Liver (tissue), 9 donors: ENCODE measurements around the gene SERINC3. TPM values are rescaled to one million over a fixed set of nuclear protein-coding genes. Genes with fewer than 3 reads are reported as not detected.
A peak's percentile ranks its signal among the peaks of the same experiment; 100 is the strongest.

ENCODE experiments used
- DNase-seq: peaks from one replicate; pipeline ENCODE4 v3.0.0-alpha.2; 2017; ENCODE audit warnings: low spot score
- H3K27ac ChIP-seq, 2 donors: one replicate each; pipeline ENCODE4 v1.7.0; 2013; ENCODE audit warnings: inconsistent platforms in 2 of 2, low read length in 2 of 2, control low read depth in 1 of 2, low read depth in 1 of 2, mild to moderate bottlenecking in 1 of 2
- H3K27me3 ChIP-seq, 4 donors: one replicate each; pipeline versions ENCODE4 v1.6.1 to v1.7.0; 2013; ENCODE audit warnings: low read length in 3 of 4, inconsistent platforms in 1 of 4, mild to moderate bottlenecking in 1 of 4, moderate library complexity in 1 of 4; ENCODE audit not compliant: control insufficient read depth in 4 of 4, insufficient read depth in 4 of 4
- H3K36me3 ChIP-seq, 4 donors: one replicate each; pipeline versions ENCODE4 v1.6.1 to v1.7.0; 2013; ENCODE audit warnings: low read length in 3 of 4, mild to moderate bottlenecking in 3 of 4, low read depth in 1 of 4, moderate library complexity in 1 of 4; ENCODE audit not compliant: control insufficient read depth in 4 of 4, insufficient read depth in 3 of 4
- H3K4me1 ChIP-seq, 4 donors: one replicate each; pipeline versions ENCODE4 v1.6.1 to v1.7.0; 2013; ENCODE audit warnings: low read length in 3 of 4, mild to moderate bottlenecking in 3 of 4, moderate library complexity in 1 of 4; ENCODE audit not compliant: control insufficient read depth in 4 of 4, insufficient read depth in 4 of 4
- H3K4me3 ChIP-seq, 3 donors: one replicate each; pipeline versions ENCODE4 v1.6.1 to v1.7.0; 2013; ENCODE audit warnings: low read length in 3 of 3, control low read depth in 1 of 3, low read depth in 1 of 3, mild to moderate bottlenecking in 1 of 3
- H3K9ac ChIP-seq, 2 donors: one replicate each; pipeline ENCODE4 v1.7.0; 2013; ENCODE audit warnings: low read length in 2 of 2, mild to moderate bottlenecking in 2 of 2, moderate library complexity in 2 of 2, control low read depth in 1 of 2, low read depth in 1 of 2
- H3K9me3 ChIP-seq, 4 donors: one replicate each; pipeline versions ENCODE4 v1.6.1 to v1.7.0; 2013; ENCODE audit warnings: low read length in 3 of 4; ENCODE audit not compliant: control insufficient read depth in 4 of 4
- FOXA2 ChIP-seq: IDR thresholded peaks from 2 replicates; pipeline ENCODE4 v1.6.1; 2016; ENCODE audit warnings: antibody characterized with exemption
- GABPA ChIP-seq, 2 donors: IDR thresholded peaks in 1 of 2; conservative IDR thresholded peaks in 1 of 2; 2 replicates each; pipeline ENCODE4 v1.6.1; 2016; ENCODE audit warnings: antibody characterized with exemption in 2 of 2, mild to moderate bottlenecking in 1 of 2, moderate library complexity in 1 of 2
- HNF4A ChIP-seq, 2 donors: conservative IDR thresholded peaks; 2 replicates each; pipeline ENCODE4 v1.6.1; 2016; ENCODE audit warnings: antibody characterized with exemption in 2 of 2, mild to moderate bottlenecking in 2 of 2
- JUND ChIP-seq, 2 donors: IDR thresholded peaks; 2 replicates each; pipeline ENCODE4 v1.6.1; 2016; ENCODE audit warnings: antibody characterized with exemption in 2 of 2
- NR2F2 ChIP-seq: IDR thresholded peaks from 2 replicates; pipeline ENCODE4 v1.6.1; 2016; ENCODE audit warnings: antibody characterized with exemption
- RAD21 ChIP-seq, 2 donors: IDR thresholded peaks; 2 replicates each; pipeline ENCODE4 v1.6.1; 2016; ENCODE audit warnings: antibody characterized with exemption in 2 of 2, mild to moderate bottlenecking in 2 of 2
- RXRA ChIP-seq, 2 donors: IDR thresholded peaks; 2 replicates each; pipeline ENCODE4 v1.6.1; 2017 to 2018; ENCODE audit warnings: antibody characterized with exemption in 2 of 2, mild to moderate bottlenecking in 1 of 2
- SP1 ChIP-seq: IDR thresholded peaks from 2 replicates; pipeline ENCODE4 v1.6.1; 2018; ENCODE audit warnings: antibody characterized with exemption, mild to moderate bottlenecking
- TAF1 ChIP-seq: conservative IDR thresholded peaks from 2 replicates; pipeline ENCODE4 v1.6.1; 2016; ENCODE audit warnings: antibody characterized with exemption, mild to moderate bottlenecking
- YY1 ChIP-seq: IDR thresholded peaks from 2 replicates; pipeline ENCODE4 v1.6.1; 2016; ENCODE audit warnings: antibody characterized with exemption, mild to moderate bottlenecking
- WGBS: extraction: QIAGEN DNeasy Blood & Tissue Kit; methylation state at CpG from one replicate; pipeline ENCODE4 v1.1.7; 2013; 5-methylcytosine and 5-hydroxymethylcytosine counted together
- polyA plus RNA-seq, 2 donors: library from polyadenylated mRNA; stranded (reverse) in 1 of 2; unstranded in 1 of 2; fragments of 200-250 nt in 1 of 2; fragments of >200 nt in 1 of 2; fragmentation: Nextera tagmentation in 1 of 2; extraction: Ambion mirVana in 1 of 2; gene quantifications; one replicate each; pipeline versions ENCODE4 v1.2.1 to v1.2.3, GENCODE V29; 2013 to 2015
- total RNA-seq, 2 donors: library from RNA; depleted of rRNA; stranded (reverse); fragments of >200 nt; gene quantifications; one replicate each; pipeline ENCODE4 v1.2.3, GENCODE V29; 2014
- TF ChIP-seq, protein P1 (sequence below): fragments of 150-350 bp; IDR thresholded peaks from 2 replicates; pipeline ENCODE4 v1.5.1; 2017; ENCODE audit warnings: improper control_type of control experiment, low read depth, low read length; ENCODE audit not compliant: missing input control
- TF ChIP-seq, protein P2 (sequence below): IDR thresholded peaks from 2 replicates; pipeline ENCODE4 v1.6.1; 2016; ENCODE audit warnings: antibody characterized with exemption
- TF ChIP-seq, protein P3 (sequence below): IDR thresholded peaks from 2 replicates; pipeline ENCODE4 v1.6.1; 2016; ENCODE audit warnings: antibody characterized with exemption, mild to moderate bottlenecking
- donor health status: healthy.
- donor health status: healthy.
- donor health status: healthy.
- donor health status: healthy.
- donor health status: healthy.

The SERINC3 gene
- total and polyA plus RNA-seq, 4 donors: 51.1 to 70.0 (median 58.5) TPM

DNA sequence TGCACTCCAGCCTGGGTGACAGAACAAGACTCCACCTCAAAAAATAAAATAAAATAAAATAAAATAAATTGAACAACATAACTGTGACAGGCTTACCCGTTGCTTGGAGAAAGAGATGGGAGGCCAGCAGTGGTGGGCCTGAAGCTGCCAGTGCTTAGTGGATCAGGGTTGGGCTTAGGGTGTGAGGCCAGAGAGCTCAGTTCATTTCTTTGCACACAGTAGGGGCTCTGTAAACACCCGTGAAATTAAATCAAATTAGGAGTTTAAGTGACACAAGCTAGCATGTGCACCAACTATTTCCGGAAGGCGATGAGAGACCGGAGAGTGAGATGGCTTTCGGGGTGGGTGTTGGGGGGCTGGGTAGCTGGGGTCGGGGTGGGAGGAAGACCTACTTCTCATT is 72.0 kb downstream of the SERINC3 start:
- H3K4me3 ChIP-seq: peak overlapping the region in 1 of 3 donors; percentile 82
- peaks cover 4 to 19% (median 12%) of the 10 kb centered on the region in 4 donors for H3K4me1 ChIP-seq
- no peak for DNase-seq
- H3K27me3 ChIP-seq: no peaks in the 10 kb centered on the region
- TF ChIP-seq JUND (IDR thresholded peaks at IDR 0.05) (no peak), RXRA (IDR thresholded peaks at IDR 0.05) (no peak), FOXA2 (no peak)
- TF ChIP-seq, protein P1, sequence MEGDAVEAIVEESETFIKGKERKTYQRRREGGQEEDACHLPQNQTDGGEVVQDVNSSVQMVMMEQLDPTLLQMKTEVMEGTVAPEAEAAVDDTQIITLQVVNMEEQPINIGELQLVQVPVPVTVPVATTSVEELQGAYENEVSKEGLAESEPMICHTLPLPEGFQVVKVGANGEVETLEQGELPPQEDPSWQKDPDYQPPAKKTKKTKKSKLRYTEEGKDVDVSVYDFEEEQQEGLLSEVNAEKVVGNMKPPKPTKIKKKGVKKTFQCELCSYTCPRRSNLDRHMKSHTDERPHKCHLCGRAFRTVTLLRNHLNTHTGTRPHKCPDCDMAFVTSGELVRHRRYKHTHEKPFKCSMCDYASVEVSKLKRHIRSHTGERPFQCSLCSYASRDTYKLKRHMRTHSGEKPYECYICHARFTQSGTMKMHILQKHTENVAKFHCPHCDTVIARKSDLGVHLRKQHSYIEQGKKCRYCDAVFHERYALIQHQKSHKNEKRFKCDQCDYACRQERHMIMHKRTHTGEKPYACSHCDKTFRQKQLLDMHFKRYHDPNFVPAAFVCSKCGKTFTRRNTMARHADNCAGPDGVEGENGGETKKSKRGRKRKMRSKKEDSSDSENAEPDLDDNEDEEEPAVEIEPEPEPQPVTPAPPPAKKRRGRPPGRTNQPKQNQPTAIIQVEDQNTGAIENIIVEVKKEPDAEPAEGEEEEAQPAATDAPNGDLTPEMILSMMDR: no peak
- TF ChIP-seq, protein P2, sequence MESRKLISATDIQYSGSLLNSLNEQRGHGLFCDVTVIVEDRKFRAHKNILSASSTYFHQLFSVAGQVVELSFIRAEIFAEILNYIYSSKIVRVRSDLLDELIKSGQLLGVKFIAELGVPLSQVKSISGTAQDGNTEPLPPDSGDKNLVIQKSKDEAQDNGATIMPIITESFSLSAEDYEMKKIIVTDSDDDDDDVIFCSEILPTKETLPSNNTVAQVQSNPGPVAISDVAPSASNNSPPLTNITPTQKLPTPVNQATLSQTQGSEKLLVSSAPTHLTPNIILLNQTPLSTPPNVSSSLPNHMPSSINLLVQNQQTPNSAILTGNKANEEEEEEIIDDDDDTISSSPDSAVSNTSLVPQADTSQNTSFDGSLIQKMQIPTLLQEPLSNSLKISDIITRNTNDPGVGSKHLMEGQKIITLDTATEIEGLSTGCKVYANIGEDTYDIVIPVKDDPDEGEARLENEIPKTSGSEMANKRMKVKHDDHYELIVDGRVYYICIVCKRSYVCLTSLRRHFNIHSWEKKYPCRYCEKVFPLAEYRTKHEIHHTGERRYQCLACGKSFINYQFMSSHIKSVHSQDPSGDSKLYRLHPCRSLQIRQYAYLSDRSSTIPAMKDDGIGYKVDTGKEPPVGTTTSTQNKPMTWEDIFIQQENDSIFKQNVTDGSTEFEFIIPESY: no peak
- TF ChIP-seq, protein P3, sequence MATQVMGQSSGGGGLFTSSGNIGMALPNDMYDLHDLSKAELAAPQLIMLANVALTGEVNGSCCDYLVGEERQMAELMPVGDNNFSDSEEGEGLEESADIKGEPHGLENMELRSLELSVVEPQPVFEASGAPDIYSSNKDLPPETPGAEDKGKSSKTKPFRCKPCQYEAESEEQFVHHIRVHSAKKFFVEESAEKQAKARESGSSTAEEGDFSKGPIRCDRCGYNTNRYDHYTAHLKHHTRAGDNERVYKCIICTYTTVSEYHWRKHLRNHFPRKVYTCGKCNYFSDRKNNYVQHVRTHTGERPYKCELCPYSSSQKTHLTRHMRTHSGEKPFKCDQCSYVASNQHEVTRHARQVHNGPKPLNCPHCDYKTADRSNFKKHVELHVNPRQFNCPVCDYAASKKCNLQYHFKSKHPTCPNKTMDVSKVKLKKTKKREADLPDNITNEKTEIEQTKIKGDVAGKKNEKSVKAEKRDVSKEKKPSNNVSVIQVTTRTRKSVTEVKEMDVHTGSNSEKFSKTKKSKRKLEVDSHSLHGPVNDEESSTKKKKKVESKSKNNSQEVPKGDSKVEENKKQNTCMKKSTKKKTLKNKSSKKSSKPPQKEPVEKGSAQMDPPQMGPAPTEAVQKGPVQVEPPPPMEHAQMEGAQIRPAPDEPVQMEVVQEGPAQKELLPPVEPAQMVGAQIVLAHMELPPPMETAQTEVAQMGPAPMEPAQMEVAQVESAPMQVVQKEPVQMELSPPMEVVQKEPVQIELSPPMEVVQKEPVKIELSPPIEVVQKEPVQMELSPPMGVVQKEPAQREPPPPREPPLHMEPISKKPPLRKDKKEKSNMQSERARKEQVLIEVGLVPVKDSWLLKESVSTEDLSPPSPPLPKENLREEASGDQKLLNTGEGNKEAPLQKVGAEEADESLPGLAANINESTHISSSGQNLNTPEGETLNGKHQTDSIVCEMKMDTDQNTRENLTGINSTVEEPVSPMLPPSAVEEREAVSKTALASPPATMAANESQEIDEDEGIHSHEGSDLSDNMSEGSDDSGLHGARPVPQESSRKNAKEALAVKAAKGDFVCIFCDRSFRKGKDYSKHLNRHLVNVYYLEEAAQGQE: no peak
- H3K27ac ChIP-seq: peak overlapping the region; percentile 91 to 96
- H3K9ac ChIP-seq: peak overlapping the region in 1 of 2 donors; percentile 98
- 33% methylated on average over 7 of the region's 7 CpGs for WGBS
- no peaks in the 10 kb centered on the region for H3K9me3 ChIP-seq
- no peaks in the 10 kb centered on the region for H3K36me3 ChIP-seq

DNA sequence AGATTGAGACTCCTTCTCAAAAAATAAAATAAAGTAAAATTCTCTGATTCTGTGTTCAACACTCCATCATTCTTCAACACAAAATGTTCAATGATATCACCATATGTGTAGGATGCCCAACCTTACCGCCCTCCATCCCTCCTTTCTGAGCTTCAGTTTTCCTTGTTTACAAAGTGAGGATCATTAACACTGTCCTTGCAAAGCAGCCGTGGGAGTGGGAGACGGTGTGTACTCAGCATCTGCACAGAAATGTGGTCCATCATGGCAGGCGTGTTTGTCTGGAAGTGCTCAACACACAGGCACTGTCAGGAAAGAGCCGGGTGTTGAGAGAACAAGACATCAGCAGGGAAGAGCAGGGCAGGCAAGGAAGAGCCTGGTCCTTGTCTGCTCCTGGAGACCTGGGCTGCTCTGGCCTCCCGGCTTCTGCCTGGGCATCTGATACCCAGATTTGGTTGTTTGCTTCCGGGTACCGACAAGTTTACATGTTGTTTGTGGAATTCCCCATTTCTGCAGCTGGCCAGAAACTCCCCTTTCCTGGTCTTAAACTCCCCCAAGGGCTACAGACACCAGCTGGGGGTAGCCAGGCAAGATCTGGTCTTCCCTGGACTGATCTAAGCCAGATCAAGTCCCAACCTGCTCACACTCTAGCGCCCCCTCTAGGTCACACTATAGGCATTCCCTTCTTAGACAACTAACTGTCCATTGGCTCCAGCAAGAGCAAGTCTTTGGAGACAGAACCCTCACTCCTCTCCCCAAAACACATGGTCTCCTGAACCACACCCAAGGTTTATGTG is 72.9 kb downstream of the SERINC3 start:
- H3K4me3 ChIP-seq: peak overlapping the region; percentile 64 to 82 (median 67)
- TF ChIP-seq, protein P1: peak; percentile 67
- TF ChIP-seq HNF4A (conservative IDR thresholded peaks at IDR 0.05) (peak; percentile 37 to 48), YY1 (peak; percentile 42), NR2F2 (no peak), RXRA (IDR thresholded peaks at IDR 0.05) (peak; percentile 32 to 49), GABPA (IDR thresholded peaks at IDR 0.05 in 1 of 2, conservative IDR thresholded peaks at IDR 0.05 in 1 of 2) (no peak), TAF1 (peak; percentile 58), SP1 (peak; percentile 34), RAD21 (IDR thresholded peaks at IDR 0.05) (peak; percentile 68 to 70), JUND (IDR thresholded peaks at IDR 0.05) (peak in 1 of 2 donors; percentile 26)
- TF ChIP-seq, protein P3: peak; percentile 65
- TF ChIP-seq, protein P2: no peak

More for the DNA sequence above, 72.9 kb downstream of the SERINC3 start:
- H3K27ac ChIP-seq: peak overlapping the region; percentile 91 to 96
- peak overlapping the region; percentile 52 to 98 for H3K9ac ChIP-seq
- H3K27me3 ChIP-seq: no peaks in the 10 kb centered on the region
- 38% methylated on average over 9 of the region's 9 CpGs for WGBS
- no peaks in the 10 kb centered on the region for H3K9me3 ChIP-seq
- H3K4me1 ChIP-seq: peaks cover 4 to 19% (median 12%) of the 10 kb centered on the region in 4 donors
- DNase-seq: peak; percentile 60
- H3K36me3 ChIP-seq: no peaks in the 10 kb centered on the region
